GM18870 (cell line): ENCODE data around the gene ECM2.

ENCODE experiments used
- ATAC-seq: cut with Tn5 transposase; IDR thresholded peaks from one replicate; pipeline ENCODE4 v1.9.1; 2021; ENCODE audit warnings: moderate library complexity; ENCODE audit not compliant: unreplicated experiment

ECM2 gene

GRCh38 chr9:92468206-92468605 lies 67.6 kb downstream of the ECM2 start:
- ATAC-seq = no peak

- ATAC-seq = no peak
These were observed 68.3 kb downstream of the ECM2 start for GRCh38 chr9:92467511-92467910.

- no peak for ATAC-seq
These were observed 68.7 kb downstream of the ECM2 start for GRCh38 chr9:92467041-92467440.

- ATAC-seq = no peak
These were observed 71.8 kb downstream of the ECM2 start for GRCh38 chr9:92463984-92464383.

DNA sequence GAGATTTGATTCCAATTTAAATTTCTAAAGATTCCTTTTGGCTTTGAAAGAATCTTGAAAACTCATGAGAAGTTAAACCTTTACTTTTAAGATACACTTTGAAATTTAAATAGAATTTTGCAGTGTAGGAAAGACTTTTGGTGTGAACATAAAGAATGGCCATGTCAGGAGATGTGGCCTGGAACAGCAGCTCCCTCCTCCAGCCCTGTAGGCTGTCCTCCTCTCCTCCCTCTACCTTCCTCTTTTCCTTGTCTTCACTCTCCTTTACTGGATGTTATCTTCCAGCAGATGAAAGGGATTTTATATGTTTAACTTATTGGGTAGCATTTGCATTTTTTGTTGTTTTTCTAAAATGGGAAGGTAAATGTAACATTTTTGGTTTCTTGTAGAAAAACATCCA lies 72.4 kb downstream of the ECM2 start:
- ATAC-seq = no peak

- ATAC-seq = no peak
These were observed 78.2 kb downstream of the ECM2 start for GRCh38 chr9:92457576-92457975.

- no peak for ATAC-seq
These were observed 80.6 kb downstream of the ECM2 start for GRCh38 chr9:92455217-92455616.

DNA sequence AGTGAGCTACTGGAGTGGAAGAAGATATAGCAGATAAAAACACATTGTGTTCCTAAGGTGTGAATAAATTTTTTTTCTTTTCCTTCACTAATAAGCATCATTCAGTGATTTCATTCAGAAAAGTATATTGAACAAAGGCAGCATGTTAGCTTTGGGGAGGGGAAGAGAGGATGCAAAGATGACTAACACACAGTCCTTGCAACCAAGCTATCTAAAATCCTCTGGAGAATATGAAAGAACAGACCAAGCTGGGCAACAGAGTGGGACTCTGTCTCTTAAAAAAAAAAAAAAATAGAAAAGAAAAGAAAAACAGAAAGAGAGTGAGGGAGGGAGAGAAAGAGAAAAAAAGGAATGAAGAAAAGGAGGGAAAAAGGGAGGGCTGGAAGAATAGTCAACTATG lies 89.3 kb downstream of the ECM2 start:
- ATAC-seq = no peak
